ENCODE results near the gene C3orf18.

GRCh38 chr3:50573566-50574443 lies 6.3 kb upstream of the C3orf18 start:
- TF ChIP-seq, protein P1, sequence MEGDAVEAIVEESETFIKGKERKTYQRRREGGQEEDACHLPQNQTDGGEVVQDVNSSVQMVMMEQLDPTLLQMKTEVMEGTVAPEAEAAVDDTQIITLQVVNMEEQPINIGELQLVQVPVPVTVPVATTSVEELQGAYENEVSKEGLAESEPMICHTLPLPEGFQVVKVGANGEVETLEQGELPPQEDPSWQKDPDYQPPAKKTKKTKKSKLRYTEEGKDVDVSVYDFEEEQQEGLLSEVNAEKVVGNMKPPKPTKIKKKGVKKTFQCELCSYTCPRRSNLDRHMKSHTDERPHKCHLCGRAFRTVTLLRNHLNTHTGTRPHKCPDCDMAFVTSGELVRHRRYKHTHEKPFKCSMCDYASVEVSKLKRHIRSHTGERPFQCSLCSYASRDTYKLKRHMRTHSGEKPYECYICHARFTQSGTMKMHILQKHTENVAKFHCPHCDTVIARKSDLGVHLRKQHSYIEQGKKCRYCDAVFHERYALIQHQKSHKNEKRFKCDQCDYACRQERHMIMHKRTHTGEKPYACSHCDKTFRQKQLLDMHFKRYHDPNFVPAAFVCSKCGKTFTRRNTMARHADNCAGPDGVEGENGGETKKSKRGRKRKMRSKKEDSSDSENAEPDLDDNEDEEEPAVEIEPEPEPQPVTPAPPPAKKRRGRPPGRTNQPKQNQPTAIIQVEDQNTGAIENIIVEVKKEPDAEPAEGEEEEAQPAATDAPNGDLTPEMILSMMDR (IDR thresholded peaks at IDR 0.05; ENCODE audit: low read depth, low read length): no peak
- no peak for TF ChIP-seq EZH2phosphoT487 (IDR thresholded peaks at IDR 0.05; ENCODE audit: low read depth)
